ENCODE data around the gene TAF12. TPM values are rescaled to one million over a fixed set of nuclear protein-coding genes. Genes with fewer than 3 reads are reported as not detected.

The TAF12 gene
- total RNA-seq, 1 experiment from 2014 or later = 18.6 TPM

DNA sequence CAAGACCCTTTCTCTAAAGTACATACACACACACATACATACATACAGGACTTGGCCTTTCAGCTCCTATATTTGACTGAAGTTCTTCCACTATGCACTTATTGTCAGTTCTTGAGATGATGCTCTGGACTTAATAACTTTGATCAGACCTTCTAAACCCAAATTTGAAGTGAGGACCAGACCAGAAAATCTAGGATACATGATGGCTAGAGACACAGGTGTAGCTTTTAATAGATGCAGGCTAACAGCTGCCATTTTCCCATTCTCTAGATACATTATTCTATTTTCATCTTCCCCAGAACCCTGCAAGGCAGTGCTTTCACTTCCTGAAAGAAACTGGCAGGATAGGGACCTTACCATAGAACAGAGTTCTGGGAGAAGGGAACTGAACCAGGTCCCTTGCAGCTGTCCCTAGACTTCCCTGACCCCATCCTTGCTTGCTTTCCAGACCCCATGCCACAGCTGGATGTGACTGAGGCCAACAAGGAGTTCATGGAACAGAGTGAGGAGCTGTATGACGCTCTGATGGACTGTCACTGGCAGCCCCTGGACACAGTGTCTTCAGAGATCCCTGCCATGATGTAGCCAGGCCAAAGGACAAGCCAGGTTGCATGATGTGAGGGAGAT lies 65.7 kb downstream of the TAF12 start (continued):
- TF ChIP-seq CREM (CRISPR knock-in tag; IDR thresholded peaks at IDR 0.05) (no peak), GABPB1 (CRISPR knock-in tag; IDR thresholded peaks at IDR 0.05) (no peak), SMAD4 (CRISPR knock-in tag; IDR thresholded peaks at IDR 0.05) (no peak), KAT7 (CRISPR knock-in tag; IDR thresholded peaks at IDR 0.05; ENCODE audit: borderline replicate concordance) (no peak), RORB (CRISPR knock-in tag; IDR thresholded peaks at IDR 0.05) (no peak), NFE2L1 (CRISPR knock-in tag; IDR thresholded peaks at IDR 0.05) (peak; percentile 28; the same call in 1 of the 2 replicates), HMGA2 (CRISPR knock-in tag; IDR thresholded peaks at IDR 0.05) (no peak), RELA (CRISPR knock-in tag; IDR thresholded peaks at IDR 0.05; ENCODE audit: borderline replicate concordance) (no peak), ZNF423 (CRISPR knock-in tag; IDR thresholded peaks at IDR 0.05) (no peak)
- TF ChIP-seq, protein P1, sequence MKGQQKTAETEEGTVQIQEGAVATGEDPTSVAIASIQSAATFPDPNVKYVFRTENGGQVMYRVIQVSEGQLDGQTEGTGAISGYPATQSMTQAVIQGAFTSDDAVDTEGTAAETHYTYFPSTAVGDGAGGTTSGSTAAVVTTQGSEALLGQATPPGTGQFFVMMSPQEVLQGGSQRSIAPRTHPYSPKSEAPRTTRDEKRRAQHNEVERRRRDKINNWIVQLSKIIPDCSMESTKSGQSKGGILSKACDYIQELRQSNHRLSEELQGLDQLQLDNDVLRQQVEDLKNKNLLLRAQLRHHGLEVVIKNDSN (CRISPR knock-in tag; IDR thresholded peaks at IDR 0.05) = no peak

DNA sequence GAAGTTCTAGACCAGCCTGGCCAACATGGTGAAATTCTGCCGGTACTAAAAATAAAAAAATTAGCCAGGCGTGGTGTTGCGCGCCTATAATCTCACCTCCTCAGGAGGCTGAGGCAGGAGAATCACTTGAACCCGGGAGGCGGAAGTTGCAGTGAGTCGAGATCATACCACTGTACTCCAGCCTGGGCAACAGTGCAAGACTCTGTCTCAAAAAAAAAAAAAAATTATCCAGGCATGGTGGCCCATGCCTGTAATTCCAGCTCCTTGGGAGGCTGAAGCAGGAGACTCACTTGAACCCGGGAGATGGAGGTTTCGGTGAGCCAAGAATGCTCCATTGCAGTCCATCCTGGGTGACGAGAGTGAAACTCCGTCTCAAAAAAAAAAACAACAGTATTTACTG lies 69.3 kb downstream of the TAF12 start:
- Mint-ChIP-seq H3K36me3 (peaks cover 39% of the 10 kb centered on the region), H3K4me1 (no peaks in the 10 kb centered on the region), H3K4me3 (no peak overlapping the region), H3K27me3 (ENCODE audit: low read depth) (no peaks in the 10 kb centered on the region), H3K9me3 (no peaks in the 10 kb centered on the region), H3K27ac (no peak overlapping the region)
- POLR2A ChIA-PET = interaction anchor here (0.9 kb wide), 1 partner anchor 10 kb away, joined by 3 read pairs; no protein-coding TSS in a partner anchor
- no peak for DNase-seq (ENCODE audit: low spot score)
- CTCF ChIA-PET = no interaction called here
- ATAC-seq = no peak
- TF ChIP-seq JUN (CRISPR knock-in tag; IDR thresholded peaks at IDR 0.05) = no peak
- TF ChIP-seq, protein P2, sequence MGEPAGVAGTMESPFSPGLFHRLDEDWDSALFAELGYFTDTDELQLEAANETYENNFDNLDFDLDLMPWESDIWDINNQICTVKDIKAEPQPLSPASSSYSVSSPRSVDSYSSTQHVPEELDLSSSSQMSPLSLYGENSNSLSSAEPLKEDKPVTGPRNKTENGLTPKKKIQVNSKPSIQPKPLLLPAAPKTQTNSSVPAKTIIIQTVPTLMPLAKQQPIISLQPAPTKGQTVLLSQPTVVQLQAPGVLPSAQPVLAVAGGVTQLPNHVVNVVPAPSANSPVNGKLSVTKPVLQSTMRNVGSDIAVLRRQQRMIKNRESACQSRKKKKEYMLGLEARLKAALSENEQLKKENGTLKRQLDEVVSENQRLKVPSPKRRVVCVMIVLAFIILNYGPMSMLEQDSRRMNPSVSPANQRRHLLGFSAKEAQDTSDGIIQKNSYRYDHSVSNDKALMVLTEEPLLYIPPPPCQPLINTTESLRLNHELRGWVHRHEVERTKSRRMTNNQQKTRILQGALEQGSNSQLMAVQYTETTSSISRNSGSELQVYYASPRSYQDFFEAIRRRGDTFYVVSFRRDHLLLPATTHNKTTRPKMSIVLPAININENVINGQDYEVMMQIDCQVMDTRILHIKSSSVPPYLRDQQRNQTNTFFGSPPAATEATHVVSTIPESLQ (CRISPR knock-in tag; IDR thresholded peaks at IDR 0.05) = no peak
- TF ChIP-seq, protein P3, sequence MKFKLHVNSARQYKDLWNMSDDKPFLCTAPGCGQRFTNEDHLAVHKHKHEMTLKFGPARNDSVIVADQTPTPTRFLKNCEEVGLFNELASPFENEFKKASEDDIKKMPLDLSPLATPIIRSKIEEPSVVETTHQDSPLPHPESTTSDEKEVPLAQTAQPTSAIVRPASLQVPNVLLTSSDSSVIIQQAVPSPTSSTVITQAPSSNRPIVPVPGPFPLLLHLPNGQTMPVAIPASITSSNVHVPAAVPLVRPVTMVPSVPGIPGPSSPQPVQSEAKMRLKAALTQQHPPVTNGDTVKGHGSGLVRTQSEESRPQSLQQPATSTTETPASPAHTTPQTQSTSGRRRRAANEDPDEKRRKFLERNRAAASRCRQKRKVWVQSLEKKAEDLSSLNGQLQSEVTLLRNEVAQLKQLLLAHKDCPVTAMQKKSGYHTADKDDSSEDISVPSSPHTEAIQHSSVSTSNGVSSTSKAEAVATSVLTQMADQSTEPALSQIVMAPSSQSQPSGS (CRISPR knock-in tag; IDR thresholded peaks at IDR 0.05; ENCODE audit: borderline replicate concordance, low read depth) = no peak
- TF ChIP-seq RORB (CRISPR knock-in tag; IDR thresholded peaks at IDR 0.05) = no peak
- TF ChIP-seq KAT7 (CRISPR knock-in tag; IDR thresholded peaks at IDR 0.05; ENCODE audit: borderline replicate concordance) = no peak
- TF ChIP-seq, protein P4, sequence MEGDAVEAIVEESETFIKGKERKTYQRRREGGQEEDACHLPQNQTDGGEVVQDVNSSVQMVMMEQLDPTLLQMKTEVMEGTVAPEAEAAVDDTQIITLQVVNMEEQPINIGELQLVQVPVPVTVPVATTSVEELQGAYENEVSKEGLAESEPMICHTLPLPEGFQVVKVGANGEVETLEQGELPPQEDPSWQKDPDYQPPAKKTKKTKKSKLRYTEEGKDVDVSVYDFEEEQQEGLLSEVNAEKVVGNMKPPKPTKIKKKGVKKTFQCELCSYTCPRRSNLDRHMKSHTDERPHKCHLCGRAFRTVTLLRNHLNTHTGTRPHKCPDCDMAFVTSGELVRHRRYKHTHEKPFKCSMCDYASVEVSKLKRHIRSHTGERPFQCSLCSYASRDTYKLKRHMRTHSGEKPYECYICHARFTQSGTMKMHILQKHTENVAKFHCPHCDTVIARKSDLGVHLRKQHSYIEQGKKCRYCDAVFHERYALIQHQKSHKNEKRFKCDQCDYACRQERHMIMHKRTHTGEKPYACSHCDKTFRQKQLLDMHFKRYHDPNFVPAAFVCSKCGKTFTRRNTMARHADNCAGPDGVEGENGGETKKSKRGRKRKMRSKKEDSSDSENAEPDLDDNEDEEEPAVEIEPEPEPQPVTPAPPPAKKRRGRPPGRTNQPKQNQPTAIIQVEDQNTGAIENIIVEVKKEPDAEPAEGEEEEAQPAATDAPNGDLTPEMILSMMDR (IDR thresholded peaks at IDR 0.05) = no peak
- no peak for TF ChIP-seq SOX15 (CRISPR knock-in tag; IDR thresholded peaks at IDR 0.05)
- TF ChIP-seq, protein P5, sequence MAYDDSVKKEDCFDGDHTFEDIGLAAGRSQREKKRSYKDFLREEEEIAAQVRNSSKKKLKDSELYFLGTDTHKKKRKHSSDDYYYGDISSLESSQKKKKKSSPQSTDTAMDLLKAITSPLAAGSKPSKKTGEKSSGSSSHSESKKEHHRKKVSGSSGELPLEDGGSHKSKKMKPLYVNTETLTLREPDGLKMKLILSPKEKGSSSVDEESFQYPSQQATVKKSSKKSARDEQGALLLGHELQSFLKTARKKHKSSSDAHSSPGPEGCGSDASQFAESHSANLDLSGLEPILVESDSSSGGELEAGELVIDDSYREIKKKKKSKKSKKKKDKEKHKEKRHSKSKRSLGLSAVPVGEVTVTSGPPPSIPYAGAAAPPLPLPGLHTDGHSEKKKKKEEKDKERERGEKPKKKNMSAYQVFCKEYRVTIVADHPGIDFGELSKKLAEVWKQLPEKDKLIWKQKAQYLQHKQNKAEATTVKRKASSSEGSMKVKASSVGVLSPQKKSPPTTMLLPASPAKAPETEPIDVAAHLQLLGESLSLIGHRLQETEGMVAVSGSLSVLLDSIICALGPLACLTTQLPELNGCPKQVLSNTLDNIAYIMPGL (CRISPR knock-in tag; IDR thresholded peaks at IDR 0.05) = no peak
- TF ChIP-seq, protein P6, sequence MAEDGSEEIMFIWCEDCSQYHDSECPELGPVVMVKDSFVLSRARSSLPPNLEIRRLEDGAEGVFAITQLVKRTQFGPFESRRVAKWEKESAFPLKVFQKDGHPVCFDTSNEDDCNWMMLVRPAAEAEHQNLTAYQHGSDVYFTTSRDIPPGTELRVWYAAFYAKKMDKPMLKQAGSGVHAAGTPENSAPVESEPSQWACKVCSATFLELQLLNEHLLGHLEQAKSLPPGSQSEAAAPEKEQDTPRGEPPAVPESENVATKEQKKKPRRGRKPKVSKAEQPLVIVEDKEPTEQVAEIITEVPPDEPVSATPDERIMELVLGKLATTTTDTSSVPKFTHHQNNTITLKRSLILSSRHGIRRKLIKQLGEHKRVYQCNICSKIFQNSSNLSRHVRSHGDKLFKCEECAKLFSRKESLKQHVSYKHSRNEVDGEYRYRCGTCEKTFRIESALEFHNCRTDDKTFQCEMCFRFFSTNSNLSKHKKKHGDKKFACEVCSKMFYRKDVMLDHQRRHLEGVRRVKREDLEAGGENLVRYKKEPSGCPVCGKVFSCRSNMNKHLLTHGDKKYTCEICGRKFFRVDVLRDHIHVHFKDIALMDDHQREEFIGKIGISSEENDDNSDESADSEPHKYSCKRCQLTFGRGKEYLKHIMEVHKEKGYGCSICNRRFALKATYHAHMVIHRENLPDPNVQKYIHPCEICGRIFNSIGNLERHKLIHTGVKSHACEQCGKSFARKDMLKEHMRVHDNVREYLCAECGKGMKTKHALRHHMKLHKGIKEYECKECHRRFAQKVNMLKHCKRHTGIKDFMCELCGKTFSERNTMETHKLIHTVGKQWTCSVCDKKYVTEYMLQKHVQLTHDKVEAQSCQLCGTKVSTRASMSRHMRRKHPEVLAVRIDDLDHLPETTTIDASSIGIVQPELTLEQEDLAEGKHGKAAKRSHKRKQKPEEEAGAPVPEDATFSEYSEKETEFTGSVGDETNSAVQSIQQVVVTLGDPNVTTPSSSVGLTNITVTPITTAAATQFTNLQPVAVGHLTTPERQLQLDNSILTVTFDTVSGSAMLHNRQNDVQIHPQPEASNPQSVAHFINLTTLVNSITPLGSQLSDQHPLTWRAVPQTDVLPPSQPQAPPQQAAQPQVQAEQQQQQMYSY (CRISPR knock-in tag; IDR thresholded peaks at IDR 0.05) = no peak
- TF ChIP-seq, protein P7, sequence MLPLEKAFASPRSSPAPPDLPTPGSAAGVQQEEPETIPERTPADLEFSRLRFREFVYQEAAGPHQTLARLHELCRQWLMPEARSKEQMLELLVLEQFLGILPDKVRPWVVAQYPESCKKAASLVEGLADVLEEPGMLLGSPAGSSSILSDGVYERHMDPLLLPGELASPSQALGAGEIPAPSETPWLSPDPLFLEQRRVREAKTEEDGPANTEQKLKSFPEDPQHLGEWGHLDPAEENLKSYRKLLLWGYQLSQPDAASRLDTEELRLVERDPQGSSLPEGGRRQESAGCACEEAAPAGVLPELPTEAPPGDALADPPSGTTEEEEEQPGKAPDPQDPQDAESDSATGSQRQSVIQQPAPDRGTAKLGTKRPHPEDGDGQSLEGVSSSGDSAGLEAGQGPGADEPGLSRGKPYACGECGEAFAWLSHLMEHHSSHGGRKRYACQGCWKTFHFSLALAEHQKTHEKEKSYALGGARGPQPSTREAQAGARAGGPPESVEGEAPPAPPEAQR (CRISPR knock-in tag; IDR thresholded peaks at IDR 0.05) = no peak
- no peak for TF ChIP-seq ZNF263 (CRISPR knock-in tag; IDR thresholded peaks at IDR 0.05; ENCODE audit: low read depth)
- no peak for TF ChIP-seq RELA (CRISPR knock-in tag; IDR thresholded peaks at IDR 0.05; ENCODE audit: borderline replicate concordance)
- TF ChIP-seq MXD4 (CRISPR knock-in tag; IDR thresholded peaks at IDR 0.05; ENCODE audit: borderline replicate concordance) = no peak
- no peak for TF ChIP-seq NFYB (CRISPR knock-in tag; conservative IDR thresholded peaks at IDR 0.05; ENCODE audit: low read depth)
- TF ChIP-seq ETV6 (CRISPR knock-in tag; IDR thresholded peaks at IDR 0.05) = no peak
- TF ChIP-seq NR2C2 (CRISPR knock-in tag; IDR thresholded peaks at IDR 0.05) = no peak
